Left lung (tissue), 10 donors: ENCODE data around the gene NELFB. TPM values are rescaled to one million over a fixed set of nuclear protein-coding genes. Genes with fewer than 3 reads are reported as not detected.
"Not testable (repeated sequence)": the region's sequence is repeated elsewhere in the genome, so short reads cannot be mapped to it uniquely, and the experiment has no call there.

ENCODE experiments used
- ATAC-seq: fragments of 200-7000 bp; cut with Tn5 transposase; one replicate; pipeline ENCODE4 v1.9.1; 2020; ENCODE audit warnings: moderate library complexity
- DNase-seq, 4 donors: peaks; one replicate each; pipeline ENCODE4 v3.0.0-alpha.2; 2013 to 2020
- H3K27ac ChIP-seq, 2 donors: fragments of 200-600 bp; sonication (generic) in 1 of 2; one replicate each; pipeline versions ENCODE4 v1.5.0 to v1.8.0; 2020 to 2021
- H3K27me3 ChIP-seq, 2 donors: fragments of 200-600 bp; sonication (generic) in 1 of 2; one replicate each; pipeline versions ENCODE4 v1.5.0 to v1.8.0; 2020 to 2021
- H3K36me3 ChIP-seq, 2 donors: fragments of 200-600 bp; sonication (generic) in 1 of 2; one replicate each; pipeline versions ENCODE4 v1.5.0 to v1.8.0; 2020 to 2021
- H3K4me1 ChIP-seq, 2 donors: fragments of 200-600 bp; one replicate each; pipeline ENCODE4 v1.8.0; 2021
- H3K4me3 ChIP-seq, 2 donors: fragments of 200-600 bp; sonication (generic) in 1 of 2; one replicate each; pipeline versions ENCODE4 v1.5.0 to v1.8.0; 2020 to 2021; ENCODE audit warnings: mild to moderate bottlenecking in 1 of 2
- H3K9me3 ChIP-seq, 2 donors: fragments of 200-600 bp; sonication (generic) in 1 of 2; one replicate each; pipeline versions ENCODE4 v1.5.0 to v1.8.0; 2020 to 2021
- CTCF ChIP-seq, 2 donors: fragments of 200-600 bp; sonication (generic) in 1 of 2; IDR thresholded peaks; one replicate each; pipeline versions ENCODE4 v1.5.0 to v1.8.0; 2021; ENCODE audit warnings: antibody characterized with exemption in 2 of 2
- intact Hi-C, 2 donors: fragments of 100-400 bp; cut with DNase I; formaldehyde crosslinking; loops; one replicate each; pipeline versions ENCODE4 v1.11.2 to v1.14.2; 2022
- polyA plus RNA-seq, 6 donors: library from polyadenylated mRNA; unstranded; fragments of 120-200 nt; gene quantifications; one replicate each; pipeline ENCODE4 v1.2.1, GENCODE V29; 2013; ENCODE audit not compliant: insufficient read length in 6 of 6
- total RNA-seq, 2 donors: library from RNA; stranded (reverse); fragmentation: NEBNext Ultra II Directional; extraction: Animal tissue kit (Norgen Biotek cat#: 25700); gene quantifications; one replicate each; pipeline ENCODE4 v1.2.1, GENCODE V29; 2021
- donor health status: DM: no; HTN: yes; CAD: no.
- donor health status: DM: no; HTN: no; CAD: no.

Gene NELFB
- total and polyA plus RNA-seq, 8 donors = 47.8 to 62.9 (median 55.6) TPM

- TF ChIP-seq CTCF (IDR thresholded peaks at IDR 0.05) = no peak
- DNase-seq = peak; percentile 84 to 94 (median 88)
- peak; percentile 67 for ATAC-seq
- peak overlapping the region; percentile 96 to 99 for H3K27ac ChIP-seq
- H3K36me3 ChIP-seq = peaks cover 0 to 26% of the 10 kb centered on the region in 2 donors
- H3K27me3 ChIP-seq = peaks cover 0 to 8% of the 10 kb centered on the region in 2 donors
- H3K4me1 ChIP-seq = peaks cover 17 to 77% of the 10 kb centered on the region in 2 donors
- H3K4me3 ChIP-seq = peak overlapping the region; percentile 55 to 96
- intact Hi-C loops = no loop called here
- no peaks in the 10 kb centered on the region for H3K9me3 ChIP-seq
Measured at GRCh38 chr9:137240318-137240840, 14.7 kb upstream of the NELFB start.

- Histone ChIP-seq H3K4me1 (peaks cover 17 to 73% of the 10 kb centered on the region in 2 donors), H3K27ac (peak within 1 kb of the TSS; percentile 96 to 99)
- intact Hi-C loops = no loop called here
Measured at GRCh38 chr9:137240841-137241489, 14.2 kb upstream of the NELFB start, which contains the start of gene TUBB4B. TSS of gene TUBB4B (plus strand) at chr9:137241287. CDS start at chr9:137241361, 74 bp downstream.

GRCh38 chr9:137241490-137242268 lies 13.4 kb upstream of the NELFB start:
- intact Hi-C loops = no loop called here
- peaks cover 13 to 66% of the 10 kb centered on the region in 2 donors for H3K4me1 ChIP-seq
- H3K9me3 ChIP-seq = no peaks in the 10 kb centered on the region
- peak; percentile 27 for ATAC-seq
- no peaks in the 10 kb centered on the region for H3K27me3 ChIP-seq
- DNase-seq = peak in 2 of 4 donors; percentile 61 to 92
- H3K36me3 ChIP-seq = peaks cover 0 to 26% of the 10 kb centered on the region in 2 donors
- TF ChIP-seq CTCF (IDR thresholded peaks at IDR 0.05) = no peak
- peak overlapping the region; percentile 91 to 96 for H3K4me3 ChIP-seq
- H3K27ac ChIP-seq = peak overlapping the region; percentile 87 to 99

More at GRCh38 chr9:137240841-137241489, 14.2 kb upstream of the NELFB start, which contains the start of gene TUBB4B:
- H3K9me3 ChIP-seq = no peaks in the 10 kb centered on the region
- H3K36me3 ChIP-seq = peaks cover 0 to 26% of the 10 kb centered on the region in 2 donors
- H3K27me3 ChIP-seq = peaks cover 0 to 2% of the 10 kb centered on the region in 2 donors
- peak within 1 kb of the TSS; percentile 91 to 96 for H3K4me3 ChIP-seq
- peak; percentile 98 to 100 (median 100) for DNase-seq
- peak; percentile 82 for ATAC-seq
- no peak for TF ChIP-seq CTCF (IDR thresholded peaks at IDR 0.05)

GRCh38 chr9:137242269-137243203 lies 12.6 kb upstream of the NELFB start:
- peaks cover 0 to 26% of the 10 kb centered on the region in 2 donors for H3K36me3 ChIP-seq
- intact Hi-C loops = no loop called here
- no peak for TF ChIP-seq CTCF (IDR thresholded peaks at IDR 0.05)

GRCh38 chr9:137243266-137243625 lies 11.9 kb upstream of the NELFB start:
- H3K27ac ChIP-seq, intact Hi-C loops, H3K27me3 ChIP-seq, ATAC-seq, DNase-seq, H3K9me3 ChIP-seq: not testable (repeated sequence)
- Histone ChIP-seq H3K36me3 (peaks cover 0 to 26% of the 10 kb centered on the region in 2 donors), H3K4me3 (peak overlapping the region in 1 of 2 donors; percentile 96), H3K4me1 (peaks cover 17 to 51% of the 10 kb centered on the region in 2 donors)

More at GRCh38 chr9:137242269-137243203, 12.6 kb upstream of the NELFB start:
- Histone ChIP-seq H3K9me3 (no peaks in the 10 kb centered on the region), H3K4me1 (peaks cover 15 to 57% of the 10 kb centered on the region in 2 donors), H3K27me3 (no peaks in the 10 kb centered on the region), H3K27ac (peak overlapping the region; percentile 78 to 99), H3K4me3 (peak overlapping the region; percentile 91 to 96)
- DNase-seq (no peak), ATAC-seq (no peak)
